ENCODE data around the gene TRMT1. TPM values are rescaled to one million over a fixed set of nuclear protein-coding genes. Genes with fewer than 3 reads are reported as not detected.

TRMT1 gene
- total RNA-seq, 1 experiment from 2014 or later, result 91.8 TPM

DNA sequence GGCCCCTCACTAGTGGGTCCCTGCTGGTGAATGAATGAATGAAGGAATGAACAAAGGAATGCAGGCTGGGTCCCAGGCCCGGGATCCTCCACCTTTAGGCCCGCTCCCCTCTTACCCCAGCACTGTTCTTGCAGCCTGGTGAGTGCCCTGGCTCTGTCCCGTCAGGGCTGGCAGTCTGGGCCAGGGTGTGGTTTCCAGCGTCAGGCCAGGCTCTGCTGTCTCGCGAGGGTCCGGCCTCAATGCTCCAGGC lies 14.2 kb downstream of the TRMT1 start:
- intact Hi-C loops (cut with micrococcal nuclease), result loop anchor here (5.0 kb wide), 1 partner anchor 50 kb away; the partner anchor contains the start of genes IER2 and STX10
- H4K20me1 ChIP-seq (ENCODE audit: low read length), result no peaks in the 10 kb centered on the region
- peak overlapping the region; percentile 31 for H3K9ac ChIP-seq (ENCODE audit: low read length)
- no peaks in the 10 kb centered on the region for H3K79me2 ChIP-seq (ENCODE audit: low read length)
- H3K27me3 ChIP-seq (ENCODE audit: low read length), result no peaks in the 10 kb centered on the region
- H3F3A ChIP-seq (ENCODE audit: low read length, unreplicated experiment), result no peaks in the 10 kb centered on the region
- POLR2A ChIA-PET (ENCODE audit: unreplicated experiment), result no interaction called here
- H3K36me3 ChIP-seq (ENCODE audit: low read depth, low read length), result 0 out of 2 replicates have a peak, but pooled peaks cover under 1% of the 10 kb centered on the region
- TF ChIP-seq EZH2phosphoT487 (IDR thresholded peaks at IDR 0.05; ENCODE audit: borderline replicate concordance, low read length) (no peak), EZH2 (IDR thresholded peaks at IDR 0.05; ENCODE audit: low read length, unreplicated experiment) (no peak)
- TF ChIP-seq, protein P1, sequence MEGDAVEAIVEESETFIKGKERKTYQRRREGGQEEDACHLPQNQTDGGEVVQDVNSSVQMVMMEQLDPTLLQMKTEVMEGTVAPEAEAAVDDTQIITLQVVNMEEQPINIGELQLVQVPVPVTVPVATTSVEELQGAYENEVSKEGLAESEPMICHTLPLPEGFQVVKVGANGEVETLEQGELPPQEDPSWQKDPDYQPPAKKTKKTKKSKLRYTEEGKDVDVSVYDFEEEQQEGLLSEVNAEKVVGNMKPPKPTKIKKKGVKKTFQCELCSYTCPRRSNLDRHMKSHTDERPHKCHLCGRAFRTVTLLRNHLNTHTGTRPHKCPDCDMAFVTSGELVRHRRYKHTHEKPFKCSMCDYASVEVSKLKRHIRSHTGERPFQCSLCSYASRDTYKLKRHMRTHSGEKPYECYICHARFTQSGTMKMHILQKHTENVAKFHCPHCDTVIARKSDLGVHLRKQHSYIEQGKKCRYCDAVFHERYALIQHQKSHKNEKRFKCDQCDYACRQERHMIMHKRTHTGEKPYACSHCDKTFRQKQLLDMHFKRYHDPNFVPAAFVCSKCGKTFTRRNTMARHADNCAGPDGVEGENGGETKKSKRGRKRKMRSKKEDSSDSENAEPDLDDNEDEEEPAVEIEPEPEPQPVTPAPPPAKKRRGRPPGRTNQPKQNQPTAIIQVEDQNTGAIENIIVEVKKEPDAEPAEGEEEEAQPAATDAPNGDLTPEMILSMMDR (conservative IDR thresholded peaks at IDR 0.05; ENCODE audit: low read depth, low read length), result no peak
- CTCF ChIA-PET, result no interaction called here
- no peak overlapping the region for H3K27ac ChIP-seq (ENCODE audit: low read length)
- no peaks in the 10 kb centered on the region for H3K9me3 ChIP-seq (ENCODE audit: low read length)
- no TSS peak for BruUV-seq (replicated peaks)
- peak overlapping the region; percentile 51 for H3K4me3 ChIP-seq (ENCODE audit: low read length)
- H2AFZ ChIP-seq (ENCODE audit: low read length), result peak overlapping the region; percentile 69
- H3K4me2 ChIP-seq (ENCODE audit: low read length), result peak overlapping the region; percentile 73
- ATAC-seq (peak; percentile 59), DNase-seq (no peak)
- no peaks in the 10 kb centered on the region for H3K9me2 ChIP-seq (replicated peaks; ENCODE audit: low read length)
- peaks cover 13% of the 10 kb centered on the region; the same call in 1 of the 2 replicates for H3K4me1 ChIP-seq (ENCODE audit: insufficient read depth, low read length)

DNA sequence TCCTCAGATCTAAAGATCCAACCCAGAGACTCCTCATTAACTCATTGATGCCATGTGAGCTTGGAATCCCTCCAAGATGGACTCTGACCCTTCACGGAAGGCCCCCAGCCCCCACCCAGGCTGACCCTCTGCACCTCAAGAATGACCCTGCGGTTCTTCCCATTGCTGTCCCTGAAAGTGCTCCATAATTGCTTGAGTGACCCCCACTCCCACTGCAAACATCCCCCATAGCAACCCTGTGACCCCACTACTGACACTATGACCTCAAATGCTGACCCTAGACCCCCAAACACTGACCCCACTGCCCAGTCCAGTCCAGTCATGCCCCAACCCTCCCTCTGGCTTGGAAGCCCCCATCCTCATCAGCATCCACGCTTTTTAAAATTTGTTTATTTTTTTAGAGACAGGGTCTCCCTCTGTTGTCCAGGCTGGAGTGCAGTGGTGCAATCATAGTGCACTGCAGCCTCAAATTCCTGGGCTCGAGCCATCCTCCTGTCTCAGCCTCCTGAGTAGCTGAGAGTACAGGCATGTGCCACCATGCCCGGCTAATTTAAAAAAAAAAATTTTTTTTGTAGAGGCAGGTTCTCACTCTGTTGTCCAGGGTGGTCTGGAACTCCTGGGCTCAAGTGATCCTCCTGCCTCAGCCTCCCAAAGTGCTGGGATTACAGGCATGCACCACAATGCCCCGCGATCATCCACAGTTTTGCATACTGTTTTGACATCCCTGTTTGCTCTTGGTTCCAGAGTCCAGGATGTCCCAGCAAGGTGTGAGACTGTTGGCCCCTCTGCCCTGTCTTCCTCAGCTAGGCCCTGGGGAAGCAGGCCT lies 14.7 kb downstream of the TRMT1 start:
- CTCF ChIA-PET, result interaction anchor here (0.8 to 1.0 kb wide), 2 partner anchors 160 to 488 kb away, joined by 3 to 16 read pairs; no protein-coding TSS in a partner anchor
- no peaks in the 10 kb centered on the region for H3K9me2 ChIP-seq (replicated peaks; ENCODE audit: low read length)
- peak overlapping the region; percentile 51; the same call in 1 of the 2 replicates for H3K4me3 ChIP-seq (ENCODE audit: low read length)
- DNase-seq (no peak), ATAC-seq (peak; percentile 4)
- H2AFZ ChIP-seq (ENCODE audit: low read length), result peak overlapping the region; percentile 69; the same call in 1 of the 2 replicates
- H4K20me1 ChIP-seq (ENCODE audit: low read length), result no peaks in the 10 kb centered on the region
- no peaks in the 10 kb centered on the region for H3F3A ChIP-seq (ENCODE audit: low read length, unreplicated experiment)
- H3K27ac ChIP-seq (ENCODE audit: low read length), result no peak overlapping the region
- peak overlapping the region; percentile 73 for H3K4me2 ChIP-seq (ENCODE audit: low read length)
- POLR2A ChIA-PET (ENCODE audit: unreplicated experiment), result no interaction called here
- no peaks in the 10 kb centered on the region for H3K79me2 ChIP-seq (ENCODE audit: low read length)
- H3K9ac ChIP-seq (ENCODE audit: low read length), result peak overlapping the region; percentile 31
- no peaks in the 10 kb centered on the region for H3K36me3 ChIP-seq (ENCODE audit: low read depth, low read length)
- no TSS peak for BruUV-seq (replicated peaks)
- intact Hi-C loops (cut with micrococcal nuclease), result loop anchor here (5.0 kb wide), 1 partner anchor 50 kb away; the partner anchor contains the start of genes IER2 and STX10
- no peaks in the 10 kb centered on the region for H3K9me3 ChIP-seq (ENCODE audit: low read length)
- TF ChIP-seq, protein P1 (conservative IDR thresholded peaks at IDR 0.05; ENCODE audit: low read depth, low read length), result no peak
- H3K27me3 ChIP-seq (ENCODE audit: low read length), result no peaks in the 10 kb centered on the region
- H3K4me1 ChIP-seq (ENCODE audit: insufficient read depth, low read length), result peaks cover 13% of the 10 kb centered on the region; the same call in 1 of the 2 replicates

Measured in PC-3 (cell line).